Uterus (tissue), 2 donors: ENCODE measurements around the gene RANBP1.

Source experiments
- POLR2A ChIP-seq, 2 donors: fragments of 450-650 bp; IDR thresholded peaks; one replicate each; pipeline ENCODE4 v1.6.1; 2016; ENCODE audit warnings: antibody characterized with exemption in 2 of 2, mild to moderate bottlenecking in 1 of 2, moderate library complexity in 1 of 2
- TF ChIP-seq, protein P1 (sequence below), 4 experiments: fragments of 200-600 bp in 2 of 4; fragments of 450-650 bp in 2 of 4; sonication (generic) in 2 of 4; IDR thresholded peaks; one replicate each; pipeline ENCODE4 v1.5.1; 2016 to 2019; ENCODE audit warnings: antibody characterized with exemption in 4 of 4, mild to moderate bottlenecking in 2 of 4, moderate library complexity in 1 of 4

DNA sequence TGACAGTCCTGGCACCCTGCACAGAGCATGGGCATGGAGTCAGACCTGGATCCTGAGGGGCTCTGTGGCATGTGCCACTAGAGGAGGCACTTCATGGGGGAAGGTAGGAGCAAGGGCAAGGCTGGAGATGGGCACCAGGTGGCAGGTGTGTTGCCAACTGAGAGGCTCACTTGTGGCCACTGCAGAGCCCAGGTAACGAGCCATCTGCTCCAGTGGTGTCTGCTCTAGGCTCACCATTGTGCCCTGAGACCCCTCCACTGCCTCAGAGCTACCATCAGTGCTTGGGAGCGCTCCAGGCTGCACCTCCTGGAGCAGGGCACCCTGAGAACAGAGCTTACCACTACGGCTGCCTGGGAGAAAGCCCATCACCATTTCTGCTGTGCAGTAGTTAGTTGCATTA is 14.4 kb downstream of the RANBP1 start:
- no peak for TF ChIP-seq POLR2A (IDR thresholded peaks at IDR 0.05)
- TF ChIP-seq, protein P1, sequence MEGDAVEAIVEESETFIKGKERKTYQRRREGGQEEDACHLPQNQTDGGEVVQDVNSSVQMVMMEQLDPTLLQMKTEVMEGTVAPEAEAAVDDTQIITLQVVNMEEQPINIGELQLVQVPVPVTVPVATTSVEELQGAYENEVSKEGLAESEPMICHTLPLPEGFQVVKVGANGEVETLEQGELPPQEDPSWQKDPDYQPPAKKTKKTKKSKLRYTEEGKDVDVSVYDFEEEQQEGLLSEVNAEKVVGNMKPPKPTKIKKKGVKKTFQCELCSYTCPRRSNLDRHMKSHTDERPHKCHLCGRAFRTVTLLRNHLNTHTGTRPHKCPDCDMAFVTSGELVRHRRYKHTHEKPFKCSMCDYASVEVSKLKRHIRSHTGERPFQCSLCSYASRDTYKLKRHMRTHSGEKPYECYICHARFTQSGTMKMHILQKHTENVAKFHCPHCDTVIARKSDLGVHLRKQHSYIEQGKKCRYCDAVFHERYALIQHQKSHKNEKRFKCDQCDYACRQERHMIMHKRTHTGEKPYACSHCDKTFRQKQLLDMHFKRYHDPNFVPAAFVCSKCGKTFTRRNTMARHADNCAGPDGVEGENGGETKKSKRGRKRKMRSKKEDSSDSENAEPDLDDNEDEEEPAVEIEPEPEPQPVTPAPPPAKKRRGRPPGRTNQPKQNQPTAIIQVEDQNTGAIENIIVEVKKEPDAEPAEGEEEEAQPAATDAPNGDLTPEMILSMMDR (IDR thresholded peaks at IDR 0.05): no peak
